ENCODE measurements around the gene CTNNA3.

DNA sequence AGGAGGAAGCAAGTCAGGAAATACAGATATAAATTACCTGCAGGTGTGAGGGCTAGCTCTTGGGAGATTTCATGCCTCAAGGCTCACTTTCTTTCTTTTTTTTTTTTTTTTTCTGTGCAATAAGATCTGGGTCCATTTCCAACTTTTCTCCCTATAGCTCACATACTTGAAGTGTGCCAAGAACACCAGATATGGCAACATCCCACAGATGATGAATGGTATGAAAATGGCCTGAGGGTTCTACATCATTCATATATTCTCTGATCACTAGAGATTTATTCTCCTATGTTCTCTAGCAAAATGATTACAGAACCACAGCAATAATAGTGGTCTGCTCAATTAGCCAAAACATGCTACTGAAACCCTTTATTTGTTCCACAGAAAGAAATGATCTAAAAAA lies 653.0 kb downstream of the CTNNA3 start:
- TF ChIP-seq CTCF (IDR thresholded peaks at IDR 0.05; ENCODE audit: extremely low read depth in 1 of 2, insufficient read depth in 1 of 2, low read depth in 1 of 2, low read length in 2 of 2) (no peak), POLR2A (IDR thresholded peaks at IDR 0.05; ENCODE audit: low read depth, low read length) (no peak), MAX (IDR thresholded peaks at IDR 0.05; ENCODE audit: insufficient read depth, insufficient read length) (no peak), POLR2AphosphoS5 (IDR thresholded peaks at IDR 0.05; ENCODE audit: insufficient read depth, low read depth, low read length) (no peak)
